ENCODE measurements around the gene ARMS2.

GRCh38 chr10:122464250-122464510 lies 9.7 kb downstream of the ARMS2 start:
- TF ChIP-seq POLR2AphosphoS5 (IDR thresholded peaks at IDR 0.05; ENCODE audit: insufficient read depth in 1 of 2, low read depth in 1 of 2) = no peak
- TF ChIP-seq CTCF (IDR thresholded peaks at IDR 0.05) = no peak
- TF ChIP-seq POLR2A (IDR thresholded peaks at IDR 0.05) = no peak

Data from vagina (tissue), 2 donors.